Stimulated activated CD8-positive, alpha-beta memory T cell treated with anti-CD3 and anti-CD28 coated beads, Interleukin-7, amount 100 ng/mL, for 1 hour (primary cell): ENCODE data around the gene USP49.
A peak's percentile ranks its signal among the peaks of the same experiment; 100 is the strongest.

ENCODE experiments used
- DNase-seq, 2 donors: peaks; one replicate each; pipeline ENCODE4 v3.0.0-alpha.2; 2020; ENCODE audit warnings: low read depth in 2 of 2

The USP49 gene

DNA sequence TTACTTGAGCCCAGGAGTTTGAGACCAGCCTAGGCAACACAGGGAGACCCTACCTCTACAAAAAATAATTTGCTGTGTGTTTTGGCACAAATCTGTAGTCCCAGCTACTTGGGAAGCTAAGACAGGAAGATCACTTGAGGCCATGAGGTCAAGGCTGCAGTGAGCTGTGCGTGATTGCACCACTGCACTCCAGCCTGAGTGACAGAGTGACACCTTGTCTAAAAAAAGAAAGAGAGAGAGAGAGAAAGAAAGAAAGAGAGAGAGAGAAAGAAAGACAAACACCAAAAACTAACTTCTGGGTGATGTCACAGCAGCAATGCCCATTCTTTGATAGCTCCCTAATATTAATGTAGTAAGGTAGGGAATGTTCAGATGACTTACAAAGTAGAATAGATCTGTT, 20.4 kb downstream of the USP49 start:
- no peak for DNase-seq

DNA sequence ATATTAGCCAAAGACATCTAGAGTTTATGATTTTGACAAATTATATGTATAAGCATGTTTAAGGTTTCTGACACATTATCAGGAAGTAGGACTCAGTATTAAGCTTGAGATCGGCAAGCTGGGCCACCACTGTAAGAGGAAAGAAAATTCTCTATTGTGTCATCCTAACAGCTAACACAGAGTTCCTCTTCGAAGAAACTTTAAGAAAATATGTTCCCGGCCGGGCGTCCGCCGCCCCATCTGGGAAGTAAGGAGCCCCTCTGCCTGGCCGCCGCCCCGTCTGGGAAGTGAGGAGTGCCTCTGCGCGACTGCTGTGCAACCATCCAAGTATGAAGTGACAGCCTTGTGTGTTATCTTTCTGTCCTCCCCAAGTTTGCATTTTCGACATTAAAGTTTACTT, 23.0 kb downstream of the USP49 start:
- no peak for DNase-seq

DNA sequence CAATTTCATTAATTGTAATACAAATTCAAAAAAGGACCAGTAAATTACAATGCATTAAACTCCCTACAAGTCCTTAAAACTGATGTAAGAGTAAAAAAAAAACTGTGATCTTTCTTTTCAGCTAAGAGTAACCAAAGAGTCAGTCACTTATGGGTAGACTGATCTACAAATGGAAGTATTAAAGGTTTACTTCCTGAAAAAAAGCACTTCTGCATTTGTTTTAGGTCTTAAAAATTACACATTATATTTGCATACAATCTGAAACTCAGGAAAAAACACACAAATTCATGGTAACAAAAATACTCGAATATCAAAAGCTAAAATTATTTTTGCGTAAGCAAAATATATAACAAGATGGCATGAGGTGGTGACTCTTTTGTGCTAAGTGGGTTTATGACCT, 23.5 kb downstream of the USP49 start:
- no peak for DNase-seq

DNA sequence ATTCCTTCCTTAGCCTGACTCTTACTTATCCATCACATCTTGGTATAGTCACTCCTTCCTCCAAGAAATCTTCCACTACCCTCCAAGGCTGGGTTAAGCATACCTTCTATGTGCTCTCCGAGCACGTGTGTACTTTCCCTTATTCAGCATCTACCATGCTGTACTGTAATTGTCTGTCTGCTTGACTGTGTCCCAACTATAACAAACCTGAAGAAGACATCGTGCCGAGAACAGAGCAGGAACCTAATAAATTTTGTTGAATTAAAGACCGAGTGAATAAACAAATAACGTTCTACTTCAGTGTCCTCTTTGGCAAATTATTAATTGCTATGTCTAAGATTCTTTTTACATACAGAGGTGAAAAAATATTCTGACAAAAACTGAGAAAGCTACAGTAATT, 35.8 kb downstream of the USP49 start:
- DNase-seq = no peak

DNA sequence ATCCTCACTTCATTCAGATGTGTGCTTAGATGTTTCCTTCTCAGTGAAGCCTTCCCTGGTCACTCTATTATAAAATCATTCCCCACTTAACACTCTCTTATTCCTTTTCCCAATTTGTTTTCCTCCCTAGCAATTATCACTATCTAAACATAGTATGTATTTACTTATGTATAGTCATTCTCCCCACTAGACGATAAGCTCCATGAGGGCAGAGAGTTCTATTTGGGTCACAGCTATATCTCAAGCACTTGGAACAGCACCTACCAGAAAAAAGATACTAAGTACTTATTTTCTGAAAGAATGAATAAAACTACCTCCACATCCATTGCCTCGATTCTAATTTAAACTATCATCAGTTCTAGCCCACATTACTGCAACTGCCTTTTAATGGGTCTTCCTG, 36.5 kb downstream of the USP49 start:
- DNase-seq = no peak

DNA sequence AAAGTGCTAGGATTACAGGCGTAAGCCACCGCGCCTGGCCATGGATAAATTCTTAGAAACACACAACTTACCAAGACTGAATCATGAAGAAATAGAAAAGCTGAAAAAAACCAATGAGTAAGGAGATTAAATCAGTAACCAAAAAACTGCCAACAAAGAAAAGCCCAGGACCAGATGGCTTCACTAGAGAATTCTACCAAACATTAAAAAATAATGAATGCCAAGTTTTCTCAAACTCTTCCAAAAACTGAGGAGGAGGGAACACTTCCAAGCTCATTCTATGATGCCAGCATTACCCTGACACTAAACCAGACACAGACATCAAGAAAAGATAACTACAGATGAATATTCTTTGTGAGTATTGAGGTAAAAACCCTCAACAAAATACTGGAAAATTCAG, 44.3 kb downstream of the USP49 start:
- DNase-seq = no peak

DNA sequence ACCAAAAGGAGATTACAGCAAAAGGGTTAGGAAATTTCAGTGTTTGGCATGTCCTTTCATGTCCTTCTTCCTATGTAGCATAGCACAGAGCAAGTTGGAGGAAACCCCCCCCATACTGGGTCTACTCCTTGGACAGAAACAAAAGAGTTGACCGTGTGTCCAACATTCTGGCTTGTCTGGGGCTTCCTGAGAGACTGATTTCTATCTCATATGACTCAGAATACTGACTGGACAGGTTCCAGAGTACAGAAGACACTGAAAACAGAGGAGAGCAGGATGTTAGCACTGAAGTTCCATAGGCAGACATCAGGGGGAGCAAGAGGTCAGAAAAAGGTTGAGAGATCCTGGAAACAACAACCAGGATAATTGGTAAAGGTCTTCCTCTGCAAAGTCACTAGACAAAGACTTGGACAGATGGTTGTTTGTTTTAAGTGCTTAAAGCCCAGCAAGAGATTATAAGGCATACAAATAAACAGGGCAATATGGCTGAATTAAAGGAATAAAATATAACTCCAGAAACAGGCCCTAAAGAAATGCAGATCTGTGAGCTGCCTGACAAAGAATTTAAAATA, 48.4 kb downstream of the USP49 start:
- peak; percentile 2 to 18 for DNase-seq

DNA sequence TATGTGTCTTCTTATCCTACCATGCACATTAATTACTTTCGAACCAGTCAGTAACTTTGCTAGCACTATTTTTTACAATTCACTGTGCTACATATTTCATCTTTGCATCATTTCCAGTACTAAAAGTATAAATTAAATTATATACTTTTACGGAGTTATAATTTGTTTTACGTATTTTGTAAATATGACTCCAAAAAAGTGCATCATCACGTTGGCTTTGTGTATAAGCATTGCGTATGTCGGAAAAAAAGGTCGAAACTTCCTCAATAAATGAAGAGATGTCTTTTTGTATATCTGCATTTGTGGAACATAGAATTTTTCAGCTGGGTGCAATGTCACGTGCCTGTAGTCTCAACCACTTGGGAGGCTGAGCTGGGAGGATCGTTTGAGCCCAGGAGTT, 52.0 kb downstream of the USP49 start:
- no peak for DNase-seq

DNA sequence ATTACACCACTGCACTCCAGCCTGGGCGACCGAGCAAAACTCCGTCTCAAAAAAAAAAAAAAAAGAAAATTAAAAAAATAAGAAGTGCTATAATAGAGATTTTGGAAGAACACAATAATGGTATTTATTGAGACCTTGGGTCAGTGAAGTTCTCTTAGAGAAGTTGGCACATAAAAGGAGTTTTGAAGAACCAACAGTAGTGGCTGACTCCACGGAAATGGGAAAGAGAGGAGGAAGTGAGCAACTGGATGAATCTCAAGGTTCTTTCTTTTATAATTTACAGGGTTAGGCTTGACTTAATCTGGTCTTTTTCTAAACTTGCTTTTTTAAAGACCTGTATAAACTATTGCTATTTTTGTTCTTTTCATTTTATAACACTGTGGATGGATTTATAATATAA, 54.8 kb downstream of the USP49 start:
- no peak for DNase-seq

DNA sequence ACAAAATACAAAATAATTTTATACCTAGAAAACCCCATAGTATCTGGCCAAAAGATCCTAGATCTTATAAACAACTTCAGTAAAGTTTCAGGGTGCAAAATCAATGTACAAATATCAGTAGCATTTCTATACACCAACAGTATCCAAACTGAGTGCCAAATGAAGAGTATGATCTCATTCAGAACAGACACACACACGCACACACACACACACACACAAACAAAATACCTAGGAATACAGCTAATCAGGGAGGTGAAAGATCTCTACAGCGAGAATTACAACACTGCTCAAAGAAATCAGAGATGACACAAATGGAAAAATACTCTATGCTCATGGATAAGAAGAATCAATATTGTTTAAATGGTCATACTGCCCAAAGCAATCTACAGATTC, 58.5 kb downstream of the USP49 start:
- DNase-seq = no peak

DNA sequence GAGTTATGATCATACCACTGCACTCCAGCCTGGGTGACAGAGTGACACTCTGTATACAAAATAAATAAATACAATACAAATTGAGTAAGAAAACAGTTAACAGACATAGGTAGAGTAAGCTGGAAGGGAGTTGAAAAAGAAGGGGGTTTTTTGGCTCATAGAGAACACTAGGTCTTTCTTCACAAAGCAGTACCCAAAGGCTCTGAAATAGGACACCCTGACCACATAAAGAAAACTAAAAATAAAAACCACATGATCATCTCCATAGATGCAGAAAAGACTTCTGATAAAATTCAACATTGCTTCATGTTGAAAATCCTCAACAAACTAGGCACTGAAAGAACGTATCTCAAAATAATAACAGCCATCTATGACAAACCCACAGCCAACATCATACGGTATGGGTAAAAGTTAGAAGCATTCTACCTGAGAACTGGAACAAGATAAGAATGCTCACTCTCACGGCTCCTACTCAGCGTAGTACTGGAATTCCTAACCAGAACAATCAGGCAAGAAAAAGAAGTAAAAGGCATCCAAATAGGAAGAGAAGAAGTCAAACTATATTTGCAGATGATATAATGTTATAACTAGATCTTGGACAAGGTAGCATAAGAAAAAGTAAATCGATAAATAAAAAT, 59.0 kb downstream of the USP49 start:
- DNase-seq = no peak

DNA sequence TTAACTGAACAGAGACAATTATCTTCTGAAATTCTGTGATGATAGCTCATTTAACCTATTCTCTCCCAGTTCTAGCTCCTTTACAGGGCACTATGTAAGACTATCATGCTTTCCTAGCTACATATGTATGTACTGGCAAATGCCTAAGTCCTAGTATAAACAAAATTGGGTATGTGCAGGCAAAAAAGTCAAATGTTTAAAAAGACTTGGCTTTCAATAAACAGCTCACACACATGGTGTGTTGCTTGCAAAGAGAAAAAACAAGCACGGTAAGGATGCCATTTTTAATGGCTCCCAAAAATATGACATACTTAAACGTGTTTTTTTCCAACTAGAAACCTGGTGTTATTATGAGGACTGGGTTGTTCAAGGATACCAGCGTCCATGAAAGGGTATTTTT, 62.9 kb downstream of the USP49 start:
- no peak for DNase-seq

DNA sequence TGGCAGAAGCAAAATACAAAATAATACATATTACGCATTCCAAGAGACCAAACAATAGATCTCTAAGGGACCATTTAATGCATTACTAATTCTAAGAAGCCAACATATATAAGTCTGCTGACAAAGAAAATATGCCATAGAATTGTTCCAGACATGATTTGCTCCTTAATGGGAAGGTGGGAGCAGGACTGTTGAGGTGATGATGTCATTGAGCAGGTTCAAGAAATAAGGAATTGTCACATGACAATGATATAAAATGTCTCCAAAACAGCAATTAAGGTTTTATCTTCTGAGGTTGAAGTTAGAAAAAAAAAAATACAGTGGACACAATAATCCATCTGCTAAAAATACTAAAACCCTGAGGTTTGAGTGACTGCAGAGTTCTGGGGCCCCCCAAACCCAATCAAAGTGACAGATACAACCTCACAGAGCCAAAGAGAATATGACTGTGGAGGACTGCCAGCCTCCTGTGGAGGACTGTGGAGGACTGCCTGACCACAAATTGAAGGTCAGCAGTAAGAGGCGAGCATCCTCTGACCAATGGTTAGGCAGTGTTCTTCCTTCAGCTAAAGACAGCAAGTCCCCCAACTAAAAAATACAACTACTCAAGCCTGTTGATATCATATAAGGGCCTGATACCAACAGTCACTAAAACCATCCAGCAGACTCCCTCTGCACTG, 68.7 kb downstream of the USP49 start:
- no peak for DNase-seq

DNA sequence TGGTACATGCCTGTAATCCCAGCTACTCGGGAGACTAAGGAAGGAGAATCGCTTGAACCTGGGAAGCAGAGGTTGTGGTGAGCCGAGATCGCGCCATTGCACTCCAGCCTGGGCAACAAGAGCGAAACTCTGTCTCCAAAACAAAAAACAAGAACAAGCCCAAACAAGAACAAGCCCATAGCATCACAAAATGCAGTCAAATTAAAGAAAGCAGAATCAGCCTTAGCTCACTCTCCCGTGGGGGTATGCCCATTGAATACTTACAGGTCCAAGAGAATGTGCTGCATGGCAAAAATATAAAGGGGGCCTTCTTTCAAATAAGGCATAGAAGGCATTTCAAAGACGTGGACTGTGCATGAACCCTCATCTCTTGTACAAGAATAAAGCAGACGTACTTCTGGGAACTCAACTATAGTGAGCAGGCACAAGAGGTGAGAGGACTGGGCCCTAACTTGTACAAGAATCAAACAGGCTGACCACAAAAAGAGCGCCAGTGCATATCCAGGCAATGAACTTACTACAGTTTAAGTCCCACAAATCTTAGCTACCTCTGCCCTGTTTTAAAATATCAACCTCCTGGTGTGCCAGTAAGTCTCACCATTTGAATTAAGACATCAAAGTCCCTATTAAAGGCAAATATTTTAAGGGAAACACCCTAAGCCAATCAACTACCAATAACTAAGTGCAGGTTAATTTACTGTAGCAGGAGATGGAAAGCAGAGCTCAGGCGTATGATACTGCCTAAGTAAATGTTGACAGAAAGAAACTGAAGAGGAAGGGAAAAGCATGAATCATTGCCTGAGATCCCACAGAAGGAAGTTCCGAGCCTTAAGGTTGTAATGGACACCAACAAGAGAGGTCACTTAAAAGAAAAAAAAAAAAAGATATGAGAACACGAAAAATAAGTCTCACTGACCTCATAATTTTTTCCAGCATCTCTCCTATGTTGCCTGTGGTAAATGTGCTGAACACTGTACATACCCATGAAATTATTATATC, 70.3 kb downstream of the USP49 start:
- no peak for DNase-seq

DNA sequence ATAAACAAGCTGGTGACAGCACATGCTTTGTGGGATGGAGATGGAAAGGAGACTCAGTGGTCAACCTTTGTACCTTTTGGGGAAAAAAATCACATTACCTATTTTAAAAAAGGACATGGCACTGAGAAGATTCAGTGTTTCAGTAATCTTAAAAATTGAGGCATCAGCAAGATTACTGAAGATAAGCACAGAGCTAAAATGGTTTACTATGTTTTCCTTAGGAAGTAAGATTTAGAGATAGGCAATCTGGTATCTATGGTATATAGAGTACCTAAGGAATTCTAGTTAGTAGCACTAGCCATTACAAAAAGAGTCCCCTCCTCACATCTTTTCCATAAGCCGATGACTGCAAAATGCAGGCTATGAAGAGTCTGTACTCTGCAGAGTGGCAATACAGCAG, 72.0 kb downstream of the USP49 start:
- no peak for DNase-seq

DNA sequence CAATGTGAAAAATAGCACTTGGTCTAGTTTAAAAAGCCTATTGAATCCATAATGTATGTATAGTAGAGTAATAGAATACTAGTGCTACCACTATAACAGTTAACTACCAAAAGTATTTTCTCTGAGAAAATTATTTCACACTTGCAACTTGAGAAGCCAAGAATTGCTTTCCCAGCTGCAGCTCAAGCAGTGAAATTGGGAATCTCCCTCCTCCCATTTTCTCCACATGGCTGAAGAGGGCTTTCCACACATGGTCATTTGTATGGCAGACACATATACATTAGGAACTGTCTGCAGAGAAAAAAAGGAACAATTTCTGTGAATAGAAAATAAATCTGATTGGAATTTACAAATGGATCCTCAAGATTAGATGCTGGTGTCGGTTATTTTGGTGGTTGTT, 73.2 kb downstream of the USP49 start:
- DNase-seq = no peak

DNA sequence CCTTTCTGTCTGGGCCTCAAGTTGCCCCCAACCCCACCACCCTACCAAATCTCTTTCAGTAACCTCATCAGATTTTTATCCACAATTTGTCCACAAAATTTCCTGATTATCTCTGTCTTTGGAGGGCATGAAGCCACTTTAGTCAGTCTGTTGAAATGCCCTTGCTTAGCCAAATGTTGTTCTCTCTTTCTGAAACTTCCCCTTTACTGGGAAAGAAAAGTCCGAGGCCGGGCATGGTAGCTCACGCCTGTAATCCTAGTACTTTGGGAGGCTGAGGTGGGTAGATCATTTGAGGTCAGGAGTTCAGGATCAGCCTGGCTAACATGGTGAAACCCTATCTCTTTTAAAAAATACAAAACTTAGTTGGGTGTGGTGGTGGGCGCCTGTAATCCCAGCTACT, 73.9 kb downstream of the USP49 start:
- no peak for DNase-seq

DNA sequence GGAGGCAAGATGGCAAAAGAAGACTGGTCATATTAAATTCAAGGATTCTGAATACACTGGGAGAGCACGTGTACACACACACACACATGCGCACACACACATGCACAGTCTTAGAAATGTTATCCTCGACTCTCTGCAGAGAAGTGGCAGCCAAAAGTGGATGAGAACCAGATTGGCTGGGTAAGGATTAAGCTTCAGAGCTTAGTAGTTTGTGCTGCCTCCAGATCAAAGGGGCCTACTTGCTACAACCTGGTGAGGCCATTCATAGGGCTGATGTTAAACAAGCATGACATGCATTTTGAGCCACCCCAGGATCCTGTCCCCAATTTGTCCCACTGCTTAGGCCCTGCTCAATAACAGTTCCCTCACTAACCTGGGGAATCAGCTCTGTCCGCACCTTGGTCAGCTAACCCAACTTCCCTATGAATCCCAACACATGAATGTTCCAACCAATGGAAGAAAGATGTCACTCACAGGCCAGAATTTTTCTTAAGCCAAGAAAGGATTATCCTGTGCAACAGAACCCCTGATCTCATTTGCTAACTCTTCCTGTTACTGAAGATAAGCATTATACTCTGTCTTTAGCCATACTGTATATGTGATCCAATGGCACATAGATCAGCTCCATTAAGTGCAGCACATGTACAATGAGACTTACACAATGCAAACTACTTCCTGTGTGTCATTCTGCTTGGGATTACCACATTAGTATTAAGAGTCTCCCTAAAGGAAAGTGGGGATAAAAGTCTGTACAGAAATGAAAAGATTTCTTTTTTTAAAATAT, 76.7 kb downstream of the USP49 start:
- no peak for DNase-seq

DNA sequence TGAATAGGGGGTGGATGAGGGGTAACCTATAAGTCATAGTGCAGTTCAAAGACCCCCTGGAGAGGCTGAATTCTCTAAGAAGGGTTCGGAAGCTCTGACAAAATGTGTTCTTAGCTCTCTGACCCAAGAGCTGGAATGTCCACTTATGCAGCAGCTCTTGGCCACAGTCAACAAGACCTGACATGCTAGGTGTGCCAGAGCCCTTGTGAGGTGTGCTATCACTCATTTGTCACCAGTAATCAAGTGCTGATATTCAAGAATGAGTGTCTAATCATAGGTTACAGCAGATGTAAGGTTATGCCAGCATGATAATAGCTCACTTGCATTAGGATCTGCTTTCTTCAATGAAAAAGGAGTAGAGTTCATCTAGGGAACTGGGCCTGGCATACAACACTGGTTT, 79.6 kb downstream of the USP49 start:
- DNase-seq = no peak

DNA sequence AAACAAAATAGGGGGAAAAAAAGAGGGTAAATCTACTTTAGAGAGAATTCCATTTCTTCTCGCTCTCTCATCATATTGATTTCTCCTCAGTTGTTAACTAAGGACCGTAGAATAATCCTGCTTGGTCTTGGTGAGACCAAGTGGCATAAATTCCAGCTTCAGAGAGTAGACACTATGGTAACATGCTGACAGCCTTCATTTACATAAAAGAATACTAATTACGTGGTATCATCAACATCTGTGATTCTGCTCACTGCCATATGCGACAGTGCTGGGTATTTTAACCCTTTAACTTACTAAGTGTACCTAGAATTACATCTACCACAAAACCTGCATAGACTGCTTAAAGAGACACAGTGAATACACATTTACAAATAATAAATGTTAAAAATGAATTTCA, 80.5 kb downstream of the USP49 start:
- no peak for DNase-seq

DNA sequence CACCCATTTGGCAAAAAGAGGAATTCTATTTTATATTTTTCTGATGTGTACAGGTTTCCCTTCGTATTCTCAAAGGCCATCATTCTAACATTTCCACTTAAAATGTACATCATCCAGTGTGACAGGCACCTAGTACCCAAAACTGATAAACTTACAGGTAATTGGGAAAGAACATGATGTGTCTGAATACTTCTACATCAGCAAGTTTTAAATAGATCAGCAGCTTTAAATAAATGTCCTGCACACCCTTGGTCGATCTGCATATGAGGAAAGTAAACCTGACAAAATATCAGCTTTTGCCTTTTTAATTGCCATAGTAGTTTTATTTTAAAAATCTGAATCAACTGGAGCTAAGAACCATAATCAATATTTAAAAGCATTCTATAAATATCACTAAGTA, 81.2 kb downstream of the USP49 start:
- no peak for DNase-seq

DNA sequence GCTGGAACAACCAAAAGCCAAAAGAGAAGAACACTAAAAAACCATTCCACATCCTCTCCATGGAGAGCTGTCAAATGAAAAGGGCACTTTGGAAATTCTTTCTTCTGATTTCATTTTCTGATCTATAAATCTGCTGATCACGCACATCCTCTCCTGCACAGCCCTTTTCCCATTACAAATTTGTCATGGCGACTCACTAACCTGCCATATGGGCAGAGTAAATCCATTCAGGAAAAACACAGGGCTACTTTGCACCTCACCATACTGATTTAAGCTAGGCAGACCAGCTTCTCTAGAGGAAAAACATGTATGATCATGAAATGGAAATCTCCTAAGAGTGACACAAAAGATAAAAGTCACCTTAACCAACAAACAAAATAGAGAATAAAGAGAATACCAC, 81.7 kb downstream of the USP49 start:
- DNase-seq = no peak
